Right renal pelvis (tissue), 4 donors: ENCODE results near the gene EEFSEC. TPM values are rescaled to one million over a fixed set of nuclear protein-coding genes. Genes with fewer than 3 reads are reported as not detected.

Source experiments
- DNase-seq, 4 donors: peaks; one replicate each; pipeline ENCODE4 v3.0.0-alpha.2; 2013; ENCODE audit warnings: low read depth in 4 of 4, low spot score in 3 of 4, missing footprints in 1 of 4
- polyA plus RNA-seq, 4 donors: library from polyadenylated mRNA; unstranded; fragments of 120-200 nt; gene quantifications; one replicate each; pipeline ENCODE4 v1.2.1, GENCODE V29; 2013; ENCODE audit not compliant: insufficient read length in 4 of 4

Gene EEFSEC
- polyA plus RNA-seq, 4 donors, result 24.1 to 31.5 (median 26.2) TPM

- DNase-seq, result no peak
Observed at GRCh38 chr3:128399221-128399915, 246.1 kb downstream of the EEFSEC start.

- no peak for DNase-seq
Observed at GRCh38 chr3:128400671-128401070, 247.4 kb downstream of the EEFSEC start.

GRCh38 chr3:128402319-128402718 lies 249.0 kb downstream of the EEFSEC start:
- no peak for DNase-seq

GRCh38 chr3:128402998-128403397 lies 249.7 kb downstream of the EEFSEC start:
- DNase-seq, result no peak

- no peak for DNase-seq
Observed at GRCh38 chr3:128404276-128405068, 251.2 kb downstream of the EEFSEC start.

- no peak for DNase-seq
Observed at GRCh38 chr3:128405554-128406277, 252.4 kb downstream of the EEFSEC start.

GRCh38 chr3:128407247-128407646 lies 254.0 kb downstream of the EEFSEC start:
- no peak for DNase-seq

GRCh38 chr3:128408012-128408692 lies 254.9 kb downstream of the EEFSEC start:
- no peak for DNase-seq

GRCh38 chr3:128408693-128409623 lies 255.7 kb downstream of the EEFSEC start:
- DNase-seq, result no peak

GRCh38 chr3:128409624-128410581 lies 256.6 kb downstream of the EEFSEC start:
- DNase-seq, result no peak

GRCh38 chr3:128410669-128411573 lies 257.6 kb downstream of the EEFSEC start:
- no peak for DNase-seq

- no peak for DNase-seq
Observed at GRCh38 chr3:128411574-128412064, 258.3 kb downstream of the EEFSEC start.

GRCh38 chr3:128412180-128413002 lies 259.1 kb downstream of the EEFSEC start:
- DNase-seq, result no peak

- no peak for DNase-seq
Observed at GRCh38 chr3:128413003-128413370, 259.7 kb downstream of the EEFSEC start.

- no peak for DNase-seq
Observed at GRCh38 chr3:128413413-128414205, 260.3 kb downstream of the EEFSEC start.
